NB4 (cell line): ENCODE measurements around the gene NWD2.

Source experiments
- MYC ChIP-seq: IDR thresholded peaks from 2 replicates; pipeline ENCODE4 v1.6.1; 2011; ENCODE audit warnings: low read depth, low read length
- POLR2A ChIP-seq: IDR thresholded peaks from 2 replicates; pipeline ENCODE4 v1.6.1; 2011; ENCODE audit warnings: mild to moderate bottlenecking; ENCODE audit not compliant: insufficient read length; ENCODE audit errors: extremely low read depth
- TF ChIP-seq, protein P1 (sequence below): IDR thresholded peaks from one replicate; pipeline ENCODE4 v1.5.1; 2012; ENCODE audit warnings: low read depth, low read length
- TF ChIP-seq, protein P2 (sequence below): IDR thresholded peaks from 2 replicates; pipeline ENCODE4 v1.6.1; 2011; ENCODE audit warnings: low read depth, low read length

DNA sequence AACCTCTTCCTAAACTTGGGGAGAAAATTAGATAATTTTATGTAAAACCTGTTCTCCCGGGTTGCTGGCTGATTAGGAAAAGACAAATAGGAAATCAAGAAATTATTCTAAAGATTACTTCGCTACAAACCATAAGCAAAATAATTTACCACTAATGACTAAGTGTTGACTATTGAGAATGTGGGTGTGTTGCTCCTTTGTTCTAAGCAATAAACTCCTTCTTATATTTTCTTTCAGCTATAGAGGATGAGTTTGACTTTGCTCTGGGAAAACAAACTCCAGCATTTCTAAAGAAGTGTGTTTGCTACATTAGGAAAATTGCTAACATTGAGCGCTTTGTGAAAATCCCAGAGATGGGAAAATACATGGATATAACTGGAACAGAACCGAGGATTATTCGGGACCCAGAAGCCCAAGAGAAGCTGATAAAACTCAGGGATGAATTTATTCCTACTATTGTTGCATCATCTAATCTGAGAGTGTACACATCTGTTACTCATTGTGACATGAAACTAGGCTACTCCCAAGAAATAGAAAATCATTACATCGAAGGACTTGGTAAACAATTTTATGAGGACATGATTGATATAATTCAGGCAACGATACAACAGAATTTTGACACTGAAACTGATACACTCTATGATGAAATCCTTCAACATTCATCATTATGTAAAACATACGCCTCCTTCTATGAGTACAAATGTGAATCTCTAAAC is 194.2 kb downstream of the NWD2 start:
- TF ChIP-seq POLR2A (no peak), MYC (no peak)
- TF ChIP-seq, protein P1, sequence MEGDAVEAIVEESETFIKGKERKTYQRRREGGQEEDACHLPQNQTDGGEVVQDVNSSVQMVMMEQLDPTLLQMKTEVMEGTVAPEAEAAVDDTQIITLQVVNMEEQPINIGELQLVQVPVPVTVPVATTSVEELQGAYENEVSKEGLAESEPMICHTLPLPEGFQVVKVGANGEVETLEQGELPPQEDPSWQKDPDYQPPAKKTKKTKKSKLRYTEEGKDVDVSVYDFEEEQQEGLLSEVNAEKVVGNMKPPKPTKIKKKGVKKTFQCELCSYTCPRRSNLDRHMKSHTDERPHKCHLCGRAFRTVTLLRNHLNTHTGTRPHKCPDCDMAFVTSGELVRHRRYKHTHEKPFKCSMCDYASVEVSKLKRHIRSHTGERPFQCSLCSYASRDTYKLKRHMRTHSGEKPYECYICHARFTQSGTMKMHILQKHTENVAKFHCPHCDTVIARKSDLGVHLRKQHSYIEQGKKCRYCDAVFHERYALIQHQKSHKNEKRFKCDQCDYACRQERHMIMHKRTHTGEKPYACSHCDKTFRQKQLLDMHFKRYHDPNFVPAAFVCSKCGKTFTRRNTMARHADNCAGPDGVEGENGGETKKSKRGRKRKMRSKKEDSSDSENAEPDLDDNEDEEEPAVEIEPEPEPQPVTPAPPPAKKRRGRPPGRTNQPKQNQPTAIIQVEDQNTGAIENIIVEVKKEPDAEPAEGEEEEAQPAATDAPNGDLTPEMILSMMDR = no peak
- TF ChIP-seq, protein P2, sequence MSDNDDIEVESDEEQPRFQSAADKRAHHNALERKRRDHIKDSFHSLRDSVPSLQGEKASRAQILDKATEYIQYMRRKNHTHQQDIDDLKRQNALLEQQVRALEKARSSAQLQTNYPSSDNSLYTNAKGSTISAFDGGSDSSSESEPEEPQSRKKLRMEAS = no peak
